GM21717 (cell line): ENCODE results near the gene RALGPS2.
"Not testable (repeated sequence)": the region's sequence is repeated elsewhere in the genome, so short reads cannot be mapped to it uniquely, and the experiment has no call there.

ENCODE experiments used
- ATAC-seq: cut with Tn5 transposase; IDR thresholded peaks from one replicate; pipeline ENCODE4 v1.9.1; 2021; ENCODE audit warnings: mild to moderate bottlenecking, moderate library complexity; ENCODE audit not compliant: unreplicated experiment

Gene RALGPS2

DNA sequence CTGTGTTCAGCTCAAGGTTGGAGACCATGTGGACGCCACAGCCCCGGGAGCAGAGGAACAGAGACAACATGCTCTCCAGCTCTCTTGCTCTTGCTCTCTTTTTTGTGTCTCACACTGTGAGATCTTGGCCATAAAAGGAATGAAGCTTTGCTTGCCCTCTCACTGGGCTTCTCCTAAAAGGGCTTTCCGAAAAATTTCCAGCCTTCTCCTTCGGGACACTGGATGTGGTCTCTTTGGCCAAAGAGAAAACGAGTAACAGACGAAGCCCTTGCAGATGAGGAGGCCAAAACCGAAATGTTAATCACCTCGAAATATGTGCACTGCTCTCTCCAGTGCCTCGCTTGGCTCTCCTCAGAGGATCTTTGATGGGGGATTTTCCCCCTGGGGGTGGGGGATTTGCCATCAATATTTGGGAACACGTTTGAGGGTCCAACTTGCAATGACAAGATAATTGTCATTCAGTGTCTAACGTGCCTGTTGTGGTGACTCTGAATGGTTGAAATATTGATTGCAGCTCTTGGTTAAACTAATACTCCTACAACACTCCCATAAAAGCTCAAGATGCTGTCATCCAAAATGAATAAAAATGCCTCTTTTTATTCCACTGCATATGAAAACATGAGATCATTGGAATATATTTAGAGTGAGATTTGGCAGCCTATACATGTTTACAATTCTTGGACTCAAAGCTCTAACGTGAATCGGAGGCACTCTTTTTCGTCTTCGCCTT is 214.5 kb downstream of the RALGPS2 start:
- ATAC-seq = no peak

DNA sequence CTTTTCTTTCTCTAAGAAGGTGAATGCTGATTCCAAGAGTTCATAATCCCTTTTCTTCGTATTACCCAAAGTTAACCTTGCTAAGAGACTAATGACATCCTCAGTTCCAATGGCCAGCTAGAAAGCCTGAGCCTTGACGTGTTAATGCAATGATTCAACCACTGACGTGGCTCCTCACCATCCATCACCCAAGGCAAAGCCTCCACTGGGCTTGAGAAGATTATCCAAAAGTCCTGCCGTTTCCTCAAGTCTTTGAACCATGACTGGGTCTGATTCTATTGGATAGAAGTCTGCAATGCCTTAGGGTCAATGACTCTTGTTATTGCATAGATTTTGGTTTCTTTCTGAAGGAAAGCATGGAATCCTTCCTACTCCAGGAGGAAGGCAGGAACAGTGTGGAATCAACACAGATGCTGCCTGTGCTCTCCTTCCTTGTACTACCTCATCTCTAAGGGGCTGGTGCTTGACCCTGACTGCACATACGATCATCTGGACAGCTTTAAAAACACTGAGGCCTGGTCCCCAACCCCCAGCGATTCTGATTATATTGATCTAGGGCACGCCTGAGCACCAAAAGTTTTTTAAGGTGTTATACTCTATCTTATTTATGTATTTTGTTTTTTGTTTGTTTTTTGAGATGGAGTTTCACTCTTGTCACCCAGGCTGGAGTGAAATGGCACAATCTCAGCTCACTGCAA is 215.2 kb downstream of the RALGPS2 start:
- no peak for ATAC-seq

DNA sequence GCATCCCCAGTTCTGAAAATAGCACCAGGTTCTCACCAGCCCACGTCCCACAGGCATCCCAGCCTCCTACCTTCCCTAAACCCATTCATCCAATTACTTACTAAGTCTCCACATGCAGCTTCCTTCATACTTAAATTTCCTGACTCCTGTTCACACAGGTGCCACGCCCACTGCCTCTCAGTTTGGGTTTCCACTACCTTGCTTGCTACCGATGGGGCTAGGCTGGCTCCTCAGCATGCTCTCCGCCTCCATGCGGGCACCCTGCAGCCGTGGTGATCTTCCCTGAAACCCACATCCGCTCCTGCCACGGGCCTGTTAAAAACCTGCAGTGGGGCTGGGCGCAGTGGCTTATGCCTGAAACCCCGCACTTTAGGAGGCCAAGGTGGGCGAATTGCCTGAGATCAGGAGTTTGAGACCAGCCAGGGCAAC is 216.2 kb downstream of the RALGPS2 start:
- no peak for ATAC-seq

DNA sequence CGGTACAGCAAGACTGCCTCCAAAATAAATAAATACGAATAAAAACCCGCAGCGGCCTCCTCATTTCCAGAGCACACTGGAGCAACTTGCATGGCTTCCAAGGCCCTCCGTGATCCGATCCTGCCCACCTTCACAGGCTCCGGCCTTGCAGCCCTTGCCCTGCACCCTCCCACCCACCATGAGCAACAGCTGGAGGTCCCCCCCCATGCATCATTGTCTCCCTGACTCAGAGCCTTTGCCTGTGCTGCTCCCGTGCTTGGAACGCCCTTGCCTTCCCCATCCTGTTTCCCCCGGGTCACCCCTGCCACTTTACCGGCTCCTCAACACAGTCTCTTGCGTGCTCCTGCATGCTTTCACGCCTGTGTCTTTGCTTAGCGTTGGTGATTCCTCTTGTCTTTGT is 216.8 kb downstream of the RALGPS2 start:
- no peak for ATAC-seq

DNA sequence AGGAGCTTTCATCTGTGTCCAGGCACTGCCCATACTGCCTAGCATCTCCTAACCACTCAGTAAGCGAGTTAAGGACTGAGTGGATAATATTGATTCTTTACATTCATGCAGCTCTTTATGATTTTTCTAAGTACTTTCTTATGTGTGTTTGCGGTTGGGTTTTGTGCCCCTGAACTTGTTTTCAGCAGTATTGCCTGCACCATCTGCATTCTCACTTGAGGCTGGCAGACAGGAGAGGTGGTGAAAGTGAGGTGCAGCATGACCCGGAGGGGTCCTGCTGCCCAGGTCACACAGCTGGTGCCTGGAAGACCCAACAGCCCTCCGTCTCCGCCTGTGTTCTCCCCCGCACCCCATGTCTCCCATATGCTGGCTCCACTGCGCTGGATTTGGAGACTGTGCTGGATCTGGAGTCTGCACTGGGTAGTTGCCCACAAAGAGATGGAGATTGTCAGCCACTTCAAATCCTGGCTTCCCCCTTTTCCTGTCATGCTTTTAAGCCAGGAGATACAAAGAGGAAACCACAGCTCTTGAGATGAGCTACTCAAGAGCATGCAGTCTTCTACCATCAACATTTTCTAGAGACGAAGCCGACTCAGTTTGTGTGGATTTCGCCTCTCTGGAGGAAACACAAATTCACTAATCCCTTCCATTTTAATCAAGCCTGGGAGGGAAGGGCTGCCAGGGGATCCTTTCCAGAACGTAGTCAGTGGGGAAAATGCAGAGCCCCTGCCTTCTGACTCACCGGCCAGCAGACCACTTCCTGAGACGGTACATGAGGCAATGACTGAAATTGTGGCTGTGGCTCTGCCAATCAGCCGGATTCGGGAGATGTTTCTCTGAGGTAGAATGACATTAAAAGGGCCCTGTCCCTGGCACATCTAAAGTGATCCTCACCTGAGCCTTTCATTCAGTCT is 217.5 kb downstream of the RALGPS2 start:
- ATAC-seq = no peak

DNA sequence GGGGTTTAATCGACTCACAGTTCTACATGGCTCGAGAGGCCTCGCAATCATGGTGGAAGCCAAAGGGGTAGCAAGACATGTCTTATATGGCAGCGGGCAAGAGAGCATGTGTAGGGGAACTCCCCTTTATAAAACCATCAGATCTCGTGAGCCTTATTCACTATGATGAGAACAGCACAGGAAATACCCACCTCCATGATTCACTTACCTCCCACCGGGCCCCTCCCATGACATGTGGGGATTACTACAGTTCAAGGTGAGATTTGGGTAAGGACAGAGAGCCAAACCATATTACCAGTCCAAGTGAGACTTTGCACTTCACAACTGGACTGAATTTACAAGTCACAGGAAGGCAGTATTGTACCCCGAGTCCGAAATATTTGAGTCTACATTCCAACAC is 219.7 kb downstream of the RALGPS2 start:
- no peak for ATAC-seq

DNA sequence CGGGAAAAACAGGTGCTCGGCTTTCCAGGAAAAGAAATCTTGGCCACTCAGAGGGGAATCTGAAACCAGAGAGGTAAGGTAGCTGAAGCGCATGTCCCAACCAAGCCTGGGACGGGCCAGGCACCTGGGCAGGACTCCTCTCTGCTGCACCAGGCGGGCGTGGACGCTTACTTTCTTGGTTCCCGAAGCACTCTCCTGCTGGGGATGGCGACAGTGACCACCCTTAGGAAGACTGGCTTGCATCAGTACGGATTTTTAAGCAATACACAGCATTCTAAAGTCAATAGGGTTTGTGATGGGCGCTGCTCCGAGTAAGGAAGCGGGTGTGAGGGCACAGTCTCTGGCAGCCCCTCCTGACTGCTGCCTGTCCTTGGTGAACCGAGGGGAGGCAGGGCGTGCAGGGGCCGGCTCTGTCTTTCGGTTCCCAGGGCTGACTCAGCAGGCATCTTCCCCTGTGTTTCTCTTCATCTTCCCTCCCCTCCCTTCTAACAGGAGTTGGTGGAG is 220.8 kb downstream of the RALGPS2 start:
- ATAC-seq = no peak

DNA sequence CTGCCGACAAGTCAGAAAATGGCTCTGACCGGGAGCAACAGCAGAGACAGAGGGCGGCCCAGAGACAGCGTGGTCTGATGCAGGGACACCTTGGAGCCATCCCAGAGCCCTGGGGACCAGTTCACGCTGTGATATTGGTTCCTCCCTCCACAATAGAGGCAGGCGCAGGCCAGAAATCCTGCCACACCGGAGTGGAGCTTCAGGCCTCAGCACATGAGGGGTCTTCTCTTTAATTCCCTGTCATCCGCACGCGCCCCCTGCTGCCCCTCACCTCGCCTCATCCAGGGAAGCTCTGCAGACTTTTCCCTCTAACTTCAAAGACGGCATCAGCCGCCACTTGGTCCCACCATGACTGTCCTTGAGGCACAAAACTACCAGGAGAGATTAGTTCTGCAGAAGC is 221.4 kb downstream of the RALGPS2 start:
- no peak for ATAC-seq

DNA sequence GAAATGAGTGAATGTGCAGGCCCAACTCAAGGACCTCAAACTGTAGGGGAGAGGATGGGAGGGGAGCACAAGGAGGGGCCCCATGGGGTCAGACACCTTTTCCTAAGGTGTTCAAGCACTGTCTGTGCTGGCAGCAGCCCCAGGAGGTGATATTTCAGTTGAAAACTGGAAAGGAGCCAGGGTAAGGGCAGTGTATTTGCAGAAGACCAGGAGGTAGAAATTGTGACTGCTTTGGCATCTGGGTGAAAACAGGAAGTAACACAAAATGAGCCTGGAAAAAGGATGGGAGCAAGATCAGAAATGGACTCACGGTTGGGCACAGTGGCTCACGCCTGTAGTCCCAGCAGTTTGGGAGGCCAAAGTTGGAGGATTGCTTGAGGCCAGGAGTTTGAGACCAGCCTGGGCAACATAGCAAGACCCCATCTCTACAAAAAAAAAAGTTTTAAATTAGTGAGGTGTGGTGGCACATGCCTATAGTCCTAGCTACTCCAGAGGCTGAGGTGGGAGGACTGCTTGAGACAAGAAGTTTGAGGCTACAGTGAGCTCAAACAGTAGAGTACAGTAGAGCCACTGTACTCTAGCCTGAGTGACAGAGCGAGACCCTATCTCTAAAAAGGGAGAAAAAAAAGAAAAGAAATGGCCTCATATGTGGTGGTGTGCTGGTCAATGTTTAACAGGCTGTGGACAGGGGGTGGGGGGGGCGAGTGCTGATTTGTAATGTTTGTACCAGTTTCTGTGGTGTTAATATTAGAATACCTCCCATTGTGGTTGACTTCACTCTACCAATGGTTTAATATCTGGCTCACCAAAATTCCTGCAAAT is 222.0 kb downstream of the RALGPS2 start:
- no peak for ATAC-seq

DNA sequence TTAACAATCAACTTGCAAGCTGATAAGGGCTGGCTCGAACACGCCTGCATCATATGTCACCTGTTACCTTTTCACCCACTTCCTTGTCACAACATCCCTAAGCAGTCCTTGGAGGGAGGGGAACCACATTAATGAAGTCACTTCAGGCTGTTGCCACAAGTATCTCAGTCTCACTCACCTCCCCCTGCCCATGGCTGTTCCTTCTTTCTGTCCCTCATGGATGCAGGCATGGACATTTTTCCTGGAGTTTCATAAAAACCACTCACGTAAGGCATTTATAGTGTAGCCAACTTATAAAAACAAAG is 222.6 kb downstream of the RALGPS2 start:
- ATAC-seq = no peak

DNA sequence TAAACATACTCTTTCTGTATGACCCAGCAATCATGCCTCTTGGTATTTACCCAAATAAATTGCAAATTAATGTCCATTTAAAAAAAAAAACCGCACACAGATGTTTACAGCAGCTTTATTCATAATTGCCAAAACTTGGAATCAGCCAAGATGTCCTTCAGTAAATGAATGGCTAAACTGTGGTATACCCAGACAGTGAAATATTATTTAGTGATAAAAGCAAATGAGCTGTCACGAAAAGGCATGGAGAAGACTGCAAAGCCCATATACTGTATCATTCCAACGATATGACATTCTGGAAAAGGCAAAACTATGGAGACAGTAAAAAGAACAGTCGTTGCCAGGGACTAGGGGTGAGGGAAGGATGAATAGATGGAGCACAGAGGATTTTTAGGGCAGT is 223.6 kb downstream of the RALGPS2 start:
- no peak for ATAC-seq

DNA sequence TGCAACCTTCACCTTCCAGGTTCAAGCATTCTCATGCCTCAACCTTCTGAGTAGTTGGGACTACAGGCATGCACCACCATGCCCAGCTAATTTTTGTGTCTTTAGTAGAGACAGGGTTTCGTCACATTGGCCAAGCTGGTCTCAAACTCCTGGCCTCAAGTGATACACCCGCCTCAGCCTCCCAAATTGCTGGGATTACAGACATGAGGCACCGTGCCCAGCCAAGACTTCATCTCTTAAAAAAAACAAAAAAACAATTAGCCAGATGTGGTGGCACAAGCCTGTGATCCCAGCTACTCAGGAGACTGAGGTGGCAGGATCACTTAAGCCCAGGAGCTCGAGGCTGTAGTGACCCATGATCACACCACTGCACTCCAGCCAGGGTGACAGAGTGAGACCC is 224.8 kb downstream of the RALGPS2 start:
- ATAC-seq = not testable (repeated sequence)

DNA sequence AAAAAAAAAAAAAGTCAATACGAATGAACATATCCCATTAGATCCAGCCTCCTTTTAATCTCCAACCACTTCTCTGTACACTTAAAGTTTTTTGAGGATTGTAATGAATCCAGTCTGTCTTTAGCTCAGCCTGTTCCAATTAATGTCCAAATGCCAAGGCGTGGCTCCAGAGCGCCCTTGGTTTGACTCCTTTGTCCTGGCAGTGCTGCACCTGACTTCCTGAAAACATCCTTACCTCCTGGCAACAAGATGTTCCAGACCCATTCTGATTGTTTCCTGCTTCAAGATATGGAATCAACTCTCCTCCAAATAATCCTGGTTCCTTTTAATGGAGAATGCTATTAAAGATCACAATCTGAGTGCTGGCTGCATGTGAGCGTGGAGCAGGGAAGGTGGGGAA is 226.6 kb downstream of the RALGPS2 start:
- no peak for ATAC-seq

DNA sequence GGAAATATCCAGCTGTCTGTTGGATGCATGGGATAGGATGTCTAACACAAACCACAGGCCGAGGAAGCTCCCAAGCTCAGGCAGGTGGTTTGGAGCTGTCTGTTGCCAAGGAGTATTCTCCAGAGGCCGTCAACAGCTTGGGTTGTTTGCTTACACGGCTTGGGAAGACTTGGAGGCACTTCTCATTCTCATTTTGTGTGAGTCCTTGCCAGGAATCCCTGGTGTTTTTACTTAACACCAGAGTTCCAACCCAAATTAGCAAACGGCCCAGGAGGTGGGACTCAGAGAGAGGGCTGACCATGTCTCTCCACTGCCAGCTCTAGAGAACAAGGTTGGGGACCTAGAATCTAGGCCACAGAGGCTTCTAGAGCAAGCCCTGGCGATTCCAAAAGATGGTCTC is 228.0 kb downstream of the RALGPS2 start:
- ATAC-seq = no peak

DNA sequence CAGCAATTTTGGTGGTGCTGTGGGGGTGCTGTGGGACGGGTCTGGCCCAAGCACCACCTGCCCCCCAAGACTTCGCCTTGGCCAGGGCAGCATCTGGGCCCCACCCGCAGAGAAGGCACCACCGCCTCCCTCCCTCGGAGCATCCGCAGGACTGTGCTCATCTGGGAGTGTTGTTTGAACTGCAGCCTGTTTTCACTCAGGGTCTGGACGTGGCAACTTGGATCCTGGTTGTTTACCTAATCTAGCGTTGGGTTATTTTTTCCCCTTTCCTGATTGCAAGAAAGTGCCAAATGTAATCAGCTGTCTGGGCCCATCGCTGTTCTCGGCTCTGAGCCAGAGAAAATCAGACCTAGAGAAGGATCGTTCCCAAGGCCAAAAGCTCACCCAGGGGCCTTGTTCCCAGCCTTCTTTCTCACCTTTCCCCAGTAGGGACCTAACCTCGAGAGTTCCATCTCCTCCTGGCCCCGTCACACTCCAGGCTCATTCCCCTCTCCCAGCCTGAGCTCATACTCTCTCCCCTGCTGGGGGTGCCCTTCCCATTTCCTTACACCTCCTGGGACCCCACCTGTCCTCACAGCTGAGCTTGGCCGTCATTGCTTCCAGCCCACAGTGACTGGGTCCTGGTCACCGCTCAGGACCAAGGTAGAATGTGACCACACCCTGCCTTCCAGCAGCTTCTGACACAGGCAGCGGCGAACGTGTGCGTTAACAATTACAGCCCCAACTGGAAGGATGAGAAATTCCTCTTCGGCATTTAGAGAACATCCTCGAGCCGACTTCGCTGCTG is 228.7 kb downstream of the RALGPS2 start:
- no peak for ATAC-seq

DNA sequence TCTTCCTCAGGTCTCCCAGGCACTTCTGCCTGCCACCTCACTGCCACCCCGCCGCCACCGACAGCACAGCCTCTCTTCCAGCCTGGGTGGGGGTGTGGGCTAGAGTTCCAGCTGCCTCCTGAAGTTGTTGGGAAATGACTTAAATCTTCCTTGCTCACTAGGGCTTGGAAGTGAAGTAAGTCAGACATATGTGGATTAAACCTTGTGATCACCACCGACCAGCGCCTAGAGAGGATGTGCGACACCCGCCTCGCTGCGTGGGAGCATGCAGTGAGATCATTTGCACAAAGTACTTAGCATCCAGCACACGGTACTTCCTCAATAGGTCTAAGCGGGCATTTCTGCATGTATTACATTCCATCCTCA is 229.3 kb downstream of the RALGPS2 start:
- no peak for ATAC-seq

DNA sequence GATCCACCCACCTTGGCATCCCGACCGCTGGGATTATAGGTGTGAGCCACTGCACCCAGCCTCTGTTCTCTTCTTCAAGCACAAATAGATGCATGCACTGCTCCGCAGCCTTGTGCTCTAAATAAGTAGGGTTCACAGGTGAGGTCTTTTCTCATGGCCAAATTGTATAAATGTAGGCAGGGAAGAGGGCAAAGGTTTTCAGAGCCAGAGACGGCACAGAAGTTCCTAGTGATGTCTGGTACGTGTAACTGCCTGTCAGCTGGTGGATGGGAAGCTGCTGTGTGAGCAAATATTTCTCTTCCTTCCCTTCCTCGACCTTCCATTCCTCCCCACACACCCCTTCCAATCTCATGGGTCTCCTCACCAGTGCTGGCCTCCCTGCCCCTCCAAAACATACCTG is 229.9 kb downstream of the RALGPS2 start:
- no peak for ATAC-seq

DNA sequence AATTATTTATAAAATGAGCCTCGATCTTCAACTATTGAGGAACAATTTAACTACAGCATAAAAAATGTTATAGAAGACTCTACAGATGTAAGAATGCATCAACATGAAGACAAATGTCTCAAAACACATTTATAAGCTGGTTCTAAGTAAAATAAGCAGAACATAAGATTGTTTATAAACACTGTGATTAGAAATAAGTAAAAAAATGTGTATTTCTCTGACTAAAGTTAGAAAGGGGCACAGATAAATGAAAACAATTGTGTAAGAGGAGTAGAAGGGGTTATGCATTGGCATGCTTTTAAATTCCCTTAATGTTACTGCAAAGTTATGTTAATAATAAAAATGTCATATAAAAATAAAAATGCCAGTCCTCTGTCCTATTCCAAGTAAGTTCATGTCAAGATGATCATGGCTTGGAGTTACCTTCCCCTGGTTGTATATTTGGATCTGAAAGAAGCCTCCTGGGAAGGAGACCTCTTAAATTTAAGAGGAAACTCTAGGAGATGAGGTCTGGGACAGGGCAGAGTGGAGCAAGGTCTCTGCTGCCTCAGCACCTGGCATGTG is 230.4 kb downstream of the RALGPS2 start:
- no peak for ATAC-seq

DNA sequence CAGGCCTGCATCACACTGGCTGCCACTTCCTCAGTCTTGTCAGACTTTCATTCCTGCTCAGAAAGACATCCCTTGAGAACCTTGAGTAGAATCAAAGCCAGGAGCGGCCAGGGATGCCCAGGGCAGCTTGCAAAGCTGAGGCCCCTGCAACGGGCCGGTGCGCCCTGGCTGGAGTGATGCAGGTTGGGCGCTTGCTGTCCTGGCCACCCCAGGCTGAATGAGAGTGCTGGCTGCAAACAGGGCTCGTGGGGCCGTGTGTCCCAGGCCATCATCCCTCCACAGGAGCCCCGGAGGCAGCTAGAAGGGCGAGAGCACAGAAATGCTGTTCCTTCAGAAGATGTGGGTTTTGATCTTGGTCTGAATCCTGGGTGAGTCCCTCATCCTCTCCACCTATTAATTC is 233.4 kb downstream of the RALGPS2 start:
- no peak for ATAC-seq
